HEK293 (cell line): ENCODE measurements around the gene HBEGF.

ENCODE experiments used
- CTCF ChIA-PET: fragments of 350-600 bp; formaldehyde crosslinking; extraction: SDS; loops from one replicate; lab custom pipeline; 2021; ENCODE audit warnings: antibody characterized with exemption; lab: Yijun Ruan, JAX
- POLR2A ChIA-PET: fragments of 300-600 bp; formaldehyde crosslinking; extraction: SDS; loops from one replicate; lab custom pipeline; 2020; ENCODE audit warnings: antibody characterized with exemption, inconsistent platforms; lab: Yijun Ruan, JAX
- H3K27ac ChIP-seq: fragments of 200-500 bp; sonication (Bioruptor generic); 2 replicates; pipeline ENCODE4 v1.5.1; 2014; ENCODE audit warnings: low read depth, low read length, control low read depth, inconsistent platforms; ENCODE audit errors: extremely low read depth
- H3K36me3 ChIP-seq, 2 experiments: fragments of 200-500 bp in 1 of 2; sonication (Bioruptor generic) in 1 of 2; 1 replicate in 1 of 2; 2 replicates in 1 of 2; pipeline ENCODE4 v1.5.1; 2014 to 2017; ENCODE audit warnings: inconsistent platforms in 2 of 2, low read length in 2 of 2; ENCODE audit not compliant: control insufficient read depth in 2 of 2, insufficient read depth in 1 of 2
- H3K4me1 ChIP-seq: fragments of 200-500 bp; sonication (Bioruptor generic); 2 replicates; pipeline ENCODE4 v1.5.1; 2014; ENCODE audit warnings: mild to moderate bottlenecking, low read length, inconsistent platforms; ENCODE audit not compliant: control insufficient read depth, insufficient read depth
- H3K4me3 ChIP-seq: 2 replicates; pipeline ENCODE4 v1.5.1; 2011; ENCODE audit warnings: low read depth, mild to moderate bottlenecking, control low read depth, low read length, moderate library complexity
- H3K9me3 ChIP-seq: fragments of 200-500 bp; sonication (Bioruptor generic); 2 replicates; pipeline ENCODE4 v1.5.1; 2014; ENCODE audit warnings: low read depth, low read length, inconsistent platforms; ENCODE audit not compliant: control insufficient read depth, insufficient read depth
- BCL6B ChIP-seq: fragments of 450-650 bp; formaldehyde crosslinking; IDR thresholded peaks from 2 replicates; pipeline ENCODE4 v1.5.1; 2017; ENCODE audit warnings: missing biosample characterization, missing genetic modification characterization
- ELK4 ChIP-seq: IDR thresholded peaks from 2 replicates; pipeline ENCODE4 v1.6.1; 2011; ENCODE audit warnings: mild to moderate bottlenecking, low read depth, low read length, borderline replicate concordance
- INSM2 ChIP-seq: fragments of 450-650 bp; formaldehyde crosslinking; IDR thresholded peaks from 2 replicates; pipeline ENCODE4 v1.5.1; 2016; ENCODE audit warnings: missing biosample characterization, missing genetic modification characterization
- KLF17 ChIP-seq: fragments of 450-650 bp; formaldehyde crosslinking; IDR thresholded peaks from 2 replicates; pipeline ENCODE4 v1.5.1; 2016; ENCODE audit warnings: missing biosample characterization, missing genetic modification characterization
- MYNN ChIP-seq: fragments of 450-650 bp; formaldehyde crosslinking; IDR thresholded peaks from 2 replicates; pipeline ENCODE4 v1.5.1; 2016; ENCODE audit warnings: missing biosample characterization, missing genetic modification characterization, borderline replicate concordance
- OVOL3 ChIP-seq: fragments of 450-650 bp; formaldehyde crosslinking; IDR thresholded peaks from 2 replicates; pipeline ENCODE4 v1.5.1; 2016; ENCODE audit warnings: missing biosample characterization, missing genetic modification characterization
- PATZ1 ChIP-seq: fragments of 450-650 bp; formaldehyde crosslinking; IDR thresholded peaks from 2 replicates; pipeline ENCODE4 v1.5.1; 2016; ENCODE audit warnings: missing biosample characterization, missing genetic modification characterization
- SP7 ChIP-seq: fragments of 450-650 bp; formaldehyde crosslinking; IDR thresholded peaks from 2 replicates; pipeline ENCODE4 v1.5.1; 2016; ENCODE audit warnings: missing biosample characterization, missing genetic modification characterization
- WT1 ChIP-seq: fragments of 450-650 bp; formaldehyde crosslinking; IDR thresholded peaks from 2 replicates; pipeline ENCODE4 v1.5.1; 2016; ENCODE audit warnings: missing biosample characterization, missing genetic modification characterization
- ZBTB1 ChIP-seq: fragments of 450-650 bp; formaldehyde crosslinking; IDR thresholded peaks from 2 replicates; pipeline ENCODE4 v1.5.1; 2016; ENCODE audit warnings: missing biosample characterization, missing genetic modification characterization
- ZBTB48 ChIP-seq: fragments of 450-650 bp; formaldehyde crosslinking; IDR thresholded peaks from 2 replicates; pipeline ENCODE4 v1.5.1; 2016; ENCODE audit warnings: missing biosample characterization, missing genetic modification characterization
- ZFP37 ChIP-seq: fragments of 450-650 bp; formaldehyde crosslinking; IDR thresholded peaks from 2 replicates; pipeline ENCODE4 v1.5.1; 2016; ENCODE audit warnings: missing biosample characterization, missing genetic modification characterization
- ZNF112 ChIP-seq: fragments of 450-650 bp; formaldehyde crosslinking; IDR thresholded peaks from 2 replicates; pipeline ENCODE4 v1.5.0; 2017; ENCODE audit warnings: missing biosample characterization, missing genetic modification characterization
- ZNF426 ChIP-seq: fragments of 450-650 bp; formaldehyde crosslinking; IDR thresholded peaks from 2 replicates; pipeline ENCODE4 v1.5.1; 2017; ENCODE audit warnings: missing biosample characterization, missing genetic modification characterization, mild to moderate bottlenecking, inconsistent platforms, moderate library complexity
- ZNF571 ChIP-seq: fragments of 450-650 bp; formaldehyde crosslinking; IDR thresholded peaks from 2 replicates; pipeline ENCODE4 v1.5.0; 2017; ENCODE audit warnings: missing biosample characterization, missing genetic modification characterization
- ZNF610 ChIP-seq: fragments of 450-650 bp; formaldehyde crosslinking; IDR thresholded peaks from 2 replicates; pipeline ENCODE4 v1.5.1; 2016; ENCODE audit warnings: missing biosample characterization, missing genetic modification characterization, borderline replicate concordance
- ZNF639 ChIP-seq: fragments of 450-650 bp; formaldehyde crosslinking; IDR thresholded peaks from 2 replicates; pipeline ENCODE4 v1.5.1; 2016; ENCODE audit warnings: missing biosample characterization, missing genetic modification characterization
- ZNF76 ChIP-seq: fragments of 450-650 bp; formaldehyde crosslinking; IDR thresholded peaks from 2 replicates; pipeline ENCODE4; 2016; ENCODE audit warnings: low read depth, missing biosample characterization, missing genetic modification characterization, borderline replicate concordance
- ZNF785 ChIP-seq: fragments of 450-650 bp; formaldehyde crosslinking; IDR thresholded peaks from 2 replicates; pipeline ENCODE4 v1.5.1; 2016; ENCODE audit warnings: missing biosample characterization, missing genetic modification characterization
- ZSCAN18 ChIP-seq: fragments of 450-650 bp; formaldehyde crosslinking; IDR thresholded peaks from 2 replicates; pipeline ENCODE4 v1.5.1; 2016; ENCODE audit warnings: missing biosample characterization, missing genetic modification characterization

The HBEGF gene

GRCh38 chr5:140339636-140340035 lies 6.8 kb downstream of the HBEGF start:
- ChIA-PET POLR2A (interaction anchor here (1.3 kb wide), 1 partner anchor 11 kb away, joined by 3 read pairs; no protein-coding TSS in a partner anchor), CTCF (interaction anchor here (17.1 kb wide), 1 partner anchor 97 kb away, joined by 660 read pairs; no protein-coding TSS in a partner anchor)
- Histone ChIP-seq H3K27ac (no peak overlapping the region), H3K36me3 (peaks cover 0 to 37% of the 10 kb centered on the region in 2 experiments; a peak in 1 of 3 replicates), H3K4me1 (no peaks in the 10 kb centered on the region), H3K4me3 (no peak overlapping the region), H3K9me3 (no peaks in the 10 kb centered on the region)
- TF ChIP-seq ZNF76 (tag by site-specific recombination) (no peak), ZFP37 (no peak), ZBTB48 (tag by site-specific recombination) (no peak), INSM2 (tag by site-specific recombination) (no peak), PATZ1 (no peak), ZNF785 (tag by site-specific recombination) (no peak), ZNF112 (tag by site-specific recombination) (no peak), ZNF571 (tag by site-specific recombination) (no peak)

GRCh38 chr5:140338908-140339307 lies 7.5 kb downstream of the HBEGF start:
- Histone ChIP-seq H3K4me3 (no peak overlapping the region), H3K9me3 (no peaks in the 10 kb centered on the region), H3K4me1 (no peaks in the 10 kb centered on the region), H3K27ac (no peak overlapping the region), H3K36me3 (peaks cover 0 to 43% of the 10 kb centered on the region in 2 experiments; a peak in 1 of 3 replicates)
- CTCF ChIA-PET: interaction anchor here (1.0 kb wide), 1 partner anchor 94 kb away, joined by 5 read pairs; no protein-coding TSS in a partner anchor
- POLR2A ChIA-PET: no interaction called here
- TF ChIP-seq SP7 (no peak), MYNN (tag by site-specific recombination) (no peak), BCL6B (no peak), ZSCAN18 (no peak), OVOL3 (tag by site-specific recombination) (no peak), WT1 (tag by site-specific recombination) (no peak), ZBTB1 (tag by site-specific recombination) (no peak), ZNF610 (tag by site-specific recombination) (no peak), ELK4 (no peak), ZNF639 (tag by site-specific recombination) (no peak), KLF17 (no peak), ZNF426 (tag by site-specific recombination) (no peak)
